ENCODE results near the gene RUNX1. TPM values are rescaled to one million over a fixed set of nuclear protein-coding genes. Genes with fewer than 3 reads are reported as not detected.

RUNX1 gene
- total and polyA plus RNA-seq, 2 donors (not counting 3 experiments of a cell fraction or from before 2014, with no cell fraction given) = 4.6 to 17.9 TPM

GRCh38 chr21:34942911-34943310, 106.2 kb downstream of the RUNX1 start:
- ChIA-PET CTCF (interaction anchor here (1.0 kb wide), 1 partner anchor 457 kb away, joined by 3 read pairs; no protein-coding TSS in a partner anchor), POLR2A (no interaction called here)
- Histone ChIP-seq H3K9me1 (replicated peaks; ENCODE audit: control insufficient read depth, extremely low read depth, insufficient read depth, low read length) (no peaks in the 10 kb centered on the region), H3K9me3 (replicated peaks; ENCODE audit: control insufficient read depth, insufficient read depth, low read length) (no peaks in the 10 kb centered on the region), H2AFZ (ENCODE audit: low read depth, low read length) (no peak overlapping the region), H3K36me3 (ENCODE audit: control insufficient read depth in 2 of 2, extremely low read depth in 1 of 2, insufficient read depth in 2 of 2, low read length in 2 of 2) (no peaks in the 10 kb centered on the region), H3K27me3 (ENCODE audit: control insufficient read depth in 2 of 2, insufficient read depth in 2 of 2, low read length in 2 of 2) (peaks cover 13 to 27% of the 10 kb centered on the region in 2 experiments), H3K27ac (ENCODE audit: insufficient read depth, low read depth, low read length) (no peak overlapping the region), H4K20me1 (replicated peaks; ENCODE audit: control insufficient read depth, extremely low read depth, insufficient read depth, low read length) (no peaks in the 10 kb centered on the region), H3K4me2 (ENCODE audit: insufficient read depth, low read length) (no peak overlapping the region), H3K9ac (replicated peaks; ENCODE audit: extremely low read depth, insufficient read depth, low read length) (no peak overlapping the region), H3K79me2 (ENCODE audit: control insufficient read depth, insufficient read depth, low read length) (no peaks in the 10 kb centered on the region), H3K4me3 (replicated peaks in 1 of 3; ENCODE audit: insufficient read depth in 1 of 3, low read depth in 1 of 3, low read length in 3 of 3) (no peak overlapping the region), H3K4me1 (ENCODE audit: control insufficient read depth, extremely low read depth, insufficient read depth, low read length) (peaks cover 4% of the 10 kb centered on the region)
- dilution Hi-C loops (cut with MboI; ENCODE audit: extremely low pct_ligation_motif_present, low sequenced_read_pairs) = no loop called here
- BruUV-seq (replicated peaks) = no TSS peak
- no peak for FAIRE-seq
- DNase-seq (ENCODE audit: low read depth, low spot score) = no peak
- intact Hi-C loops (cut with micrococcal nuclease) = no loop called here
- TF ChIP-seq, protein P1, sequence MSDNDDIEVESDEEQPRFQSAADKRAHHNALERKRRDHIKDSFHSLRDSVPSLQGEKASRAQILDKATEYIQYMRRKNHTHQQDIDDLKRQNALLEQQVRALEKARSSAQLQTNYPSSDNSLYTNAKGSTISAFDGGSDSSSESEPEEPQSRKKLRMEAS (IDR thresholded peaks at IDR 0.05; ENCODE audit: insufficient read depth, insufficient read length) = no peak
- TF ChIP-seq MYC (IDR thresholded peaks at IDR 0.05; ENCODE audit: low read depth, low read length) (no peak), EZH2 (IDR thresholded peaks at IDR 0.05; ENCODE audit: borderline replicate concordance, low read depth, low read length, severe bottlenecking) (no peak), JUN (IDR thresholded peaks at IDR 0.05; ENCODE audit: borderline replicate concordance, insufficient read depth, insufficient read length, low read depth) (no peak), POLR2A (IDR thresholded peaks at IDR 0.05; ENCODE audit: low read depth, low read length) (no peak), POLR2AphosphoS5 (IDR thresholded peaks at IDR 0.05; ENCODE audit: insufficient read depth, low read depth, low read length) (no peak), GATA2 (IDR thresholded peaks at IDR 0.05; ENCODE audit: insufficient read depth, insufficient read length, low read depth, low read length) (no peak), FOS (IDR thresholded peaks at IDR 0.05; ENCODE audit: borderline replicate concordance, insufficient read depth, low read length) (no peak)
- TF ChIP-seq, protein P2, sequence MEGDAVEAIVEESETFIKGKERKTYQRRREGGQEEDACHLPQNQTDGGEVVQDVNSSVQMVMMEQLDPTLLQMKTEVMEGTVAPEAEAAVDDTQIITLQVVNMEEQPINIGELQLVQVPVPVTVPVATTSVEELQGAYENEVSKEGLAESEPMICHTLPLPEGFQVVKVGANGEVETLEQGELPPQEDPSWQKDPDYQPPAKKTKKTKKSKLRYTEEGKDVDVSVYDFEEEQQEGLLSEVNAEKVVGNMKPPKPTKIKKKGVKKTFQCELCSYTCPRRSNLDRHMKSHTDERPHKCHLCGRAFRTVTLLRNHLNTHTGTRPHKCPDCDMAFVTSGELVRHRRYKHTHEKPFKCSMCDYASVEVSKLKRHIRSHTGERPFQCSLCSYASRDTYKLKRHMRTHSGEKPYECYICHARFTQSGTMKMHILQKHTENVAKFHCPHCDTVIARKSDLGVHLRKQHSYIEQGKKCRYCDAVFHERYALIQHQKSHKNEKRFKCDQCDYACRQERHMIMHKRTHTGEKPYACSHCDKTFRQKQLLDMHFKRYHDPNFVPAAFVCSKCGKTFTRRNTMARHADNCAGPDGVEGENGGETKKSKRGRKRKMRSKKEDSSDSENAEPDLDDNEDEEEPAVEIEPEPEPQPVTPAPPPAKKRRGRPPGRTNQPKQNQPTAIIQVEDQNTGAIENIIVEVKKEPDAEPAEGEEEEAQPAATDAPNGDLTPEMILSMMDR (IDR thresholded peaks at IDR 0.05; ENCODE audit: extremely low read depth in 1 of 2, insufficient read depth in 1 of 2, low read depth in 1 of 2, low read length in 2 of 2) = no peak

Data from endothelial cell of umbilical vein (primary cell).